Esophagus squamous epithelium (tissue), 4 donors: ENCODE results near the gene ITPKB.

Experiments
- CTCF ChIP-seq, 6 experiments: fragments of 450-650 bp in 4 of 6; fragments of 200-600 bp in 2 of 6; sonication (generic) in 2 of 6; IDR thresholded peaks; one replicate each; pipeline ENCODE4 v1.5.1; 2016 to 2019; ENCODE audit warnings: antibody characterized with exemption in 6 of 6, mild to moderate bottlenecking in 4 of 6, moderate library complexity in 4 of 6
- POLR2A ChIP-seq, 4 donors: fragments of 450-650 bp; IDR thresholded peaks; one replicate each; pipeline ENCODE4 v1.6.1; 2017; ENCODE audit warnings: antibody characterized with exemption in 4 of 4, mild to moderate bottlenecking in 4 of 4, moderate library complexity in 3 of 4

- TF ChIP-seq CTCF (IDR thresholded peaks at IDR 0.05) (no peak), POLR2A (IDR thresholded peaks at IDR 0.05) (no peak)
These were observed 47.8 kb downstream of the ITPKB start for GRCh38 chr1:226691247-226691646.
